Fibroblast of skin of scalp (primary cell): ENCODE measurements around the gene RRM1.

Source experiments
- DNase-seq: peaks from one replicate; pipeline ENCODE4 v3.0.0-alpha.2; 2013

Gene RRM1

DNA sequence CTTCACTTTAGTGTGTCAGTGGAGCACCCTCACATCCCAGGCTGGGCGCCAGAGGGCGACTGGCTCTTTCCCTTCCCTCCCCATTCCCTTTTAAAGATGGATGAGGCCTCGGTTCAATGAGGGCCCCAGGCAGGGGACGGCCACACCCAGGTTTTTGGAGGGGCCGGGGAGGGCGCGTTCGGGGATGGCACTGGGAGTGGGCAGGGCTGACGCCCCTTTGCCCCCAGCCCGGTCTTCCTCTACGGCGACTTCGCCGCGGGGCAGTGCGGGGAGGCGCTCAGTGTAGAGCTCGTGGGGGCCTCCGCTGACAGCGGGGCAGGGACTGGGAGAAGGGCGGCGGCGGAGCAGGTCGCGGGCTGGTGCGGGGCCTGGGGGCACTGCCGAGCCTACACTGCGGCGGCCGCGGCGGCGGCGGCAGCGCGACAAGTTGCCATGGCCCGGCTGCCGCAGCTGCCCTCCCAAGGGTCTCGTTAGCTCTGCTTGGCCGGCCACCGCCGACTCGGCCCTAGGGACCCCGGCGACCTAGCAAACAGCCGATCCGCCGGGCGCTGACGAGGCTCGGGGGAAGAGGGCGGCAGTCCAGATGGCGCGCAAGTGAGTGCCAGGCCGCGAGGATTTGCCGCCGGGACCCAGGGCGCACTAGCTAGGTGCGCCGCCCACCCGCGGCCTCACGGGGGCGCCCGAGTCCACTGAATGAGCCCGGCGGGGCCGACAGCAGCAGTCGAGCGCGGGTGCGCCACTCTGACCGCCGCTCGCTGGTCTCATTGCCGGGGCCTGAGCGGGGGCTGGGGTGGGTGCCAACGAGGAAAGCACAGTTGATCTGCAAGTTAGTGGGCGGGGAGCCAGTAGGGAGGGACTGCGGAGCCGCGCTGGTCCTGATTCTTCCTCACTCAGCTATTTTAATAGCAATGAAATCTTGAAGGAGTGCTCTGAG, 92.7 kb downstream of the RRM1 start:
- peak; percentile 87 for DNase-seq
